ENCODE data around the gene OSBP2.

Gene OSBP2

DNA sequence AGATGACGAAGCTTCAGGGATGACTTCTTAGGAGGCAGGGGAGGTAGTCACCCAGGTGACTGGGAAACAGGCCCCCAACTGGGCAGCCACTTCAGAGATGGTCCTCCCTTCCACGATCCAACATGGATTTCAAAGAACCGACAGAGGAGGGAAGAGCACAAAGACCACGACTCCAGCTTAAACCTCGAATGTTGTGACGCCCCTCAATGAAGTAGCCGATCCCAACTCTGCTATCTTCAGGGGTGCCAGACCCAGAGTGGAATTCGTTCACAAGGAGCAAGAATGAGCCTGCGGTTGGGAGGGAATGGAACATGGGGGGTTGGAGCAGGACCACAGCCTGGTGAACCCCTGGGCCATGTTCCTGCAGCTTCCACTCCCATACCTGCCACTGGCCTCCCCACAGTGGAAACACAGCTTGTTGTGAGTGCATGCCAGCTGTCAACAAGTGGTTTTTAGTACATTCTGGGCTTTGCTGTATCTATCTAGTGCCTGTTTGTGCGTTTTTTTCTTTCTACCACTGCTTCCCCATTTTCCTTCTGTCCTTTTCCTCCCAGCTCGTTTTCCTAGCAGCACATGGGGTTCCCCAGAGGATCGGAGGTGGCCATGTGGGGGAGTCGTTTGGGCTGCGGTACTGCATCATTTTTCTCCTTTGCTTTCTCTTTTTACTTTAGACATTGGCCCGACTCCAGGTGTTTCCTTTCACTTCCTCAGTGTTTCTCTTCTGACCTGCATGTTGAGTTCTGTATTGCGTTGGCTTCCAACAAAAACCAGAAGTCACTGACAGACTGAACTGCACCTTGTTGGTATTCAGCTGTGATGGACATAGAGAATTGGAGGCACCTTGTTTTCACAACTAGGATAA is 208.1 kb downstream of the OSBP2 start:
- no peak for DNase-seq (ENCODE audit: extremely low read depth, low read depth)
- TF ChIP-seq, protein P1, sequence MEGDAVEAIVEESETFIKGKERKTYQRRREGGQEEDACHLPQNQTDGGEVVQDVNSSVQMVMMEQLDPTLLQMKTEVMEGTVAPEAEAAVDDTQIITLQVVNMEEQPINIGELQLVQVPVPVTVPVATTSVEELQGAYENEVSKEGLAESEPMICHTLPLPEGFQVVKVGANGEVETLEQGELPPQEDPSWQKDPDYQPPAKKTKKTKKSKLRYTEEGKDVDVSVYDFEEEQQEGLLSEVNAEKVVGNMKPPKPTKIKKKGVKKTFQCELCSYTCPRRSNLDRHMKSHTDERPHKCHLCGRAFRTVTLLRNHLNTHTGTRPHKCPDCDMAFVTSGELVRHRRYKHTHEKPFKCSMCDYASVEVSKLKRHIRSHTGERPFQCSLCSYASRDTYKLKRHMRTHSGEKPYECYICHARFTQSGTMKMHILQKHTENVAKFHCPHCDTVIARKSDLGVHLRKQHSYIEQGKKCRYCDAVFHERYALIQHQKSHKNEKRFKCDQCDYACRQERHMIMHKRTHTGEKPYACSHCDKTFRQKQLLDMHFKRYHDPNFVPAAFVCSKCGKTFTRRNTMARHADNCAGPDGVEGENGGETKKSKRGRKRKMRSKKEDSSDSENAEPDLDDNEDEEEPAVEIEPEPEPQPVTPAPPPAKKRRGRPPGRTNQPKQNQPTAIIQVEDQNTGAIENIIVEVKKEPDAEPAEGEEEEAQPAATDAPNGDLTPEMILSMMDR (IDR thresholded peaks at IDR 0.05; ENCODE audit: low read depth, low read length, missing control alignments), result no peak
- H3K4me3 ChIP-seq (replicated peaks; ENCODE audit: low read depth, low read length), result no peak overlapping the region

DNA sequence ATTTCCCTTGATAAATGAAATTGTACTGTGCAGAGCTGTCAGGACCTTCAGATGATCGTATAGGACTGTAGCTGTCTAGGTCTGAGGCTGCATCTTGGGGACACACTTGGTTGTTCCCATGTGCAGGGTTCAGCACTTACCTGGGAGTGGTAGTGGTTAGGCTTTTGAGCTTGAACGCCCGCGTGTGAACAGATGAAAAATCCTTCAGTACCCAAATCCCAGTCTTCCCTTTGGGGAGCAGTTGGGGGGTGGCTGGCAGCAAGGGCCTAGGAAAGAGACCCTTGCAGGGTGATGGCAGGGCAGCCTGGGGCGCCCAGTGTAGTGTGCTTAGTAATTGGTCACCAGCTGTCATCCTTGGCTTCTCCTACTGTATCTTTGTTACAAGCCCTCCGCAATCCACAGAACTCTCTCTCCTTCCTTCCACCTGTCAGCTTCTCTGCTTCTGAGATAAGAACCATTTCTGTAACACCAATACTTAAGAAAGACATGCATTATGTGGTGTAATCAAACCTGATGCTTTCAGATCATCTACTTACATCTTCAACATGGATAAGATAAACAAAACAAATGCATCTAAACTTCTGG is 209.3 kb downstream of the OSBP2 start:
- DNase-seq (ENCODE audit: extremely low read depth, low read depth), result no peak
- no peak overlapping the region for H3K4me3 ChIP-seq (replicated peaks; ENCODE audit: low read depth, low read length)
- TF ChIP-seq, protein P1 (IDR thresholded peaks at IDR 0.05; ENCODE audit: low read depth, low read length, missing control alignments), result no peak

DNA sequence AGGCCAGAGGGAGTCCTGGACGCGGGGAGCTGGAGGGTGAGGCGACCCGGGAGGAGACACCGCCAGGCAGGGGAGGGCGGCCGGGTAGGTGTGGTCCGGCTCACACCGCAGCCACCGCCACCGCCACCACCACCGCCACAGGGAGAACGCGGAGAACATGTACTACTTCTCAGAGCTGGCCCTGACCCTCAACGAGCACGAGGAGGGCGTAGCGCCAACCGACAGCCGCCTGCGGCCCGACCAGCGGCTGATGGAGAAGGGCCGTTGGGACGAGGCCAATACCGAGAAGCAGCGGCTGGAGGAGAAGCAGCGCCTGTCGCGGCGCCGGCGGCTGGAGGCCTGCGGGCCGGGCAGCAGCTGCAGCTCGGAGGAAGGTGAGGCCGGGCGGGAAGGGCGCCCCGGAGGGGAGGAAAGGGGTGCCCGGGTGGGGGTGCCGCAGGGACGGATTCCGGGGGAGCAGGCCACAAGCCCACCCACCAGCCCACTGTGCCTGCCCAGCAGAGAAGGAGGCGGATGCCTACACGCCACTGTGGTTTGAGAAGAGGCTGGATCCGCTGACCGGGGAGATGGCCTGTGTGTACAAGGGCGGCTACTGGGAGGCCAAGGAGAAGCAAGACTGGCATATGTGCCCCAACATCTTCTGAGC is 211.1 kb downstream of the OSBP2 start:
- H3K4me3 ChIP-seq (replicated peaks; ENCODE audit: low read depth, low read length), result no peak overlapping the region

DNA sequence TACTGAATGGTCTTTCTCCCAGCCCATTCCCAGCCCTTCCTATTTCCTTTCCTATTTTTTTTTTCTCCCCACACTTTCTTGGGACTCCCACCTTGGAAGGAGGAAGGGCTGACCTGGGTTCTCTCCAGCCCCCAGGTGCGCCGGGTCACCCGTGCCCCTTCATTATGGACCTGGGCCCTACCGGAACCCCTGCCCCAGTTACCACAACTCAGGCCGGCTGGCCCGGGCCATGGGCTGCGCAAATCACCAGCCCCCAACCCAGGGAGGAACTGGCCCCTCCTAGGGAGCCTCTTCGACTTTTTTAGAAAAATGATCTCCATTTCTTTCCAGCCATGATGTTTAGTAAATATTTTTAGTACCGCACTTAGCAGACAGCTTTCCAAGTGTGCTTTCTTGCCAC is 211.7 kb downstream of the OSBP2 start:
- TF ChIP-seq, protein P1 (IDR thresholded peaks at IDR 0.05; ENCODE audit: low read depth, low read length, missing control alignments), result no peak
- no peak for DNase-seq (ENCODE audit: extremely low read depth, low read depth)

More for the DNA sequence above, 211.1 kb downstream of the OSBP2 start:
- TF ChIP-seq, protein P1 (IDR thresholded peaks at IDR 0.05; ENCODE audit: low read depth, low read length, missing control alignments), result no peak
- no peak for DNase-seq (ENCODE audit: extremely low read depth, low read depth)

DNA sequence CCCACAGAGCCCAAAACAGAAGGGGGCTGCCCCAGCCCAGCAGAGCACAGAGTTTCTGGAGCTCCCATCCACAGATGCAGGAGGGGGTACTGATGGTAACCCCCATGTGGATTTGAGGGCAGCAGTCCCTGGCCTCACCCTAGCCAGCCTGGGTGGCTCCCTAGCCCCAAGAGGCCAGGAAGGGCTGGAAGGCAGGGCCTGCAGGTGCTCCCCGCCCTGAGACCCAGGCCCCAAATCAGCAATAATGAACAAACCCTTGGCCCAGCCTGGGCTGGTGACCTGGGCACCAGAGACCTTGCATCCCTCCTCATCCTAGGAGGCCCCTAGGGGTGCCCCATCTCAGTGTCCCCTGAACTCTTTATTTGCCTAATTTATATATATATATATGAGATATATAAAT is 212.3 kb downstream of the OSBP2 start:
- H3K4me3 ChIP-seq (replicated peaks; ENCODE audit: low read depth, low read length), result no peak overlapping the region
- DNase-seq (ENCODE audit: extremely low read depth, low read depth), result no peak
- TF ChIP-seq, protein P1 (IDR thresholded peaks at IDR 0.05; ENCODE audit: low read depth, low read length, missing control alignments), result no peak

More for the DNA sequence above, 211.7 kb downstream of the OSBP2 start:
- H3K4me3 ChIP-seq (replicated peaks; ENCODE audit: low read depth, low read length), result no peak overlapping the region

DNA sequence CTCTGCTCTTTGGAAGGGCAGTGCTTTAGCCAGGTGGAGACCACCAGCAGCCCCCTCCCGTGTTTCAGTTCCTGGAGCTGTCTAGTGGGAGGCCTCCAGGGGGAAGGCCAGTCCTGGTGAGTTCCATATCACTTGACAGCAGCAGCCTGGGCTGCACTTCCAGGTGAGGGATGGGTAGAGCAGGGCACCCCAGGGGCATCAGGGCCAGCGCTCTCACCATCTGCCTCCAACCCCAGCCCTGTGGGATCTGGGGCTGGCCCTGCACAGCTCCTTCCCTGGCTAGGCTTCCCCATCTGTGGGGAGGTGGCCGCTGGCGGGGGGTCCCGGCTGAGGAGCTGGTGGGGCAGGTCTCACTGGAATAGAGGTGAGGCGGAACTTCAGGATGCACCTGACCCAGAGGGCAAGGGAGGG is 213.4 kb downstream of the OSBP2 start:
- TF ChIP-seq, protein P1 (IDR thresholded peaks at IDR 0.05; ENCODE audit: low read depth, low read length, missing control alignments), result no peak
- no peak for DNase-seq (ENCODE audit: extremely low read depth, low read depth)
- no peak overlapping the region for H3K4me3 ChIP-seq (replicated peaks; ENCODE audit: low read depth, low read length)

Data from HFF-Myc (cell line).